ENCODE measurements around the gene ZSWIM3.

GRCh38 chr20:45880988-45881788 is 23.8 kb downstream of the ZSWIM3 start, which contains the start of gene ZSWIM1:
- TF ChIP-seq CTCF (IDR thresholded peaks at IDR 0.05; ENCODE audit: low read depth, low read length, missing input control), result peak; percentile 1
- peak in 1 of 2 donors; percentile 9 for TF ChIP-seq GABPA (IDR thresholded peaks at IDR 0.05 in 1 of 2, conservative IDR thresholded peaks at IDR 0.05 in 1 of 2)
- no peak for TF ChIP-seq ZBTB33 (IDR thresholded peaks at IDR 0.05)

Data from liver (tissue), 3 donors.